Measurements from ENCODE around the gene EP400.

EP400 gene

DNA sequence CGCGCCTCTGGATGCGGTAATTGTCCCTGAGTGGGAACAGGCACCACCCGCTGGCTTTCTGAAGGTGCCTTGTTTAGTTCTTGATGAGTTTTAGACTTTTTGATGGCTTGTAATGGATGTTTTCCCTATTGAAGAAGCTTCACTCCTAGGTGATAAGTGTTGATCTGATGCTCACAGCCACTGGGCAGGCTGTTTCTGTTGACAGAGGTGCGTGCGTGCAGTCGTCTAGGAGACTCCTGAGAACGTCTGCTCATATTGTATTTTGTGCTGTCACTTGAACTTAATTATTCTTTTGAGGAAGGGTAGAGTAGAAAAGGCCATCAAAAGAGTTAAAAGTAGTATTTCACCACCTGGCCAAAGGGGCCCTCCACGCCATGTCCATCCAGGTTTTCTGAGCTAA, 70.5 kb downstream of the EP400 start:
- no peak for DNase-seq

DNA sequence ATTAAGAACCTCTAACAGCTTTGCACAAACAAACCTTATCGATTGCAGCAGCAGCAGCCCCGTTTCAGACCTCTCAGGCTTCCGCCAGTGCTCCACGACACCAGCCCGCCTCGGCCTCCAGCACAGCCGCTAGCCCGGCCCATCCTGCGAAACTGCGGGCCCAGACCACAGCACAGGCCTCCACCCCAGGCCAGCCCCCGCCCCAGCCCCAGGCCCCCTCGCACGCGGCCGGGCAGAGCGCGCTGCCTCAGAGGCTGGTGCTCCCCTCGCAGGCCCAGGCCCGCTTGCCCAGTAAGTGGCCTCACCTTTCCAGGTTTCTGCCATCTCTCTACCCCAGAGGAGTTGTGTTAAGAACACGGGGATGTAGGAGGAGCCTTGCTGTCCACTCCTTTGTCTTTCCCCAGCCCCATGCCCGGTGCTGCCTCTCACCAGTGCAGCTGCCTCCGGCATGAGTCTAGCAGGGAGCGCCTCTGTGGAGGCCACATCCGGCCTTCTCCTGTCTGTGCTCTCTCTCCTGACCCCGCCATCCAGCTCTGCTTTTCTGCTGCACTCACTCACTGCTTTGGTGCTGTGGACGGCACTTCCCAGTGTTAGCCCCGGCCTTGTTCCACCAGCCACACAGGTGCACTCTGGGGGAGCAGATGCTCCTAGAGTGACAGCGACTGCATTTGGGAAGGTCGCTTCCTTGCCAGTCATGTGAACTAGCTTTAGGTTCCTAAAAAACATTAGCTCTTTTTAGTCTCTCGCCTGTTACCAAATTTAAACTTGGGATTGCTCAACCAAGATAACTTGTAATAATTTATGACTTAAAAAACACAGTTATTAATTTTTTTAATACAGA, 71.5 kb downstream of the EP400 start:
- DNase-seq, result no peak

DNA sequence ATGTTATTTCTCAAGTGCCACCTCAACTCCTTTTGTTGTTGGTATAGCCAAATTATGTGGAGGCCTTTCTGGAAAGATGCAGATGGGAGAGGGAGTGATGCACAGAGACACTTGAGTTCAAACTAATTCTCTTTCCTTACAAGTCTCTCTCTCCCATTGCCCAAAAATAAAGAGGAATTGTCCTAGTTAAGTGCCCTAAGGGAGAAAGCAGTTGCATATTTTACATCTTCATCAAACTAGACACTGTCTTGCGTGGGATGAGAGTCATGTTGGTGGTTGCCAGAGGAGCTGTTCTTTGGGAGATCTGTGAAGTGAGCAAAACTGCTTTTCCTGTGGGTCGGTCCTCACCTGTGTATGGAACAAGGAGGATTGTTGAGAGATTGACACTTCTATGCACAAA, 72.2 kb downstream of the EP400 start:
- DNase-seq, result no peak

DNA sequence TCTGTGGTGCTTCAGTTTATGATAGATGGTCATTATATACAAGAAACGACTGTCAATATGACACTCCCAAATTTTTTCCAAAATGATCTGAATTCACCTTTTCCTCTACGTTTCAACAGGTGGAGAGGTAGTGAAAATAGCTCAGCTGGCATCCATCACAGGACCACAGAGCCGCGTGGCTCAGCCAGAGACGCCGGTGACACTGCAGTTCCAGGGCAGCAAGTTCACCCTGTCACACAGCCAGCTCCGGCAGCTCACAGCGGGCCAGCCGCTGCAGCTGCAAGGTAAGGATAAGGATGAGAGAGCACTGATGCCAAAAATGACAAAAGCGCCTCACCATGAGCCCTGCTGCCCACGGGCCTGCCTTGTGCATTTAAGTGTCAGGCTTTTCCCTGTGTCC, 73.9 kb downstream of the EP400 start:
- DNase-seq, result no peak

DNA sequence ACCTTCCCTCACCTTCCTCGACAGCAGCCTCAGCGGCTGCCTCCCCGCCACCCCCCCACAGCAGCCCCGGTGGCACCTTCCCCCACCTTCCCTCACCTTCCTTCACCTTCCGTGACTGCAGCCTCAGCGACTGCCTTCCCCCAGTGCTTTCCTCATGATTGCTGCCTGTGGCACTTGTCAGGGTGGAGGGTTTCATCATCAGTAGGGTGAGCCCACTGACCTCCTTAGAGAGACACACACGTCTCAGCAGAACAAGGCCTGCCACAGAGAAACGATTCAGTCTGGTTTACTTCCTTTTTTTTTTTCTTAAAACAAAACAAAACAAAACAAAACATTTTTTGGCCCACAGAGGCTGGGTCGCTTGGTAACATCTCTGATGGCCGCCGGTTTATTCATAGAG, 75.0 kb downstream of the EP400 start:
- no peak for DNase-seq

DNA sequence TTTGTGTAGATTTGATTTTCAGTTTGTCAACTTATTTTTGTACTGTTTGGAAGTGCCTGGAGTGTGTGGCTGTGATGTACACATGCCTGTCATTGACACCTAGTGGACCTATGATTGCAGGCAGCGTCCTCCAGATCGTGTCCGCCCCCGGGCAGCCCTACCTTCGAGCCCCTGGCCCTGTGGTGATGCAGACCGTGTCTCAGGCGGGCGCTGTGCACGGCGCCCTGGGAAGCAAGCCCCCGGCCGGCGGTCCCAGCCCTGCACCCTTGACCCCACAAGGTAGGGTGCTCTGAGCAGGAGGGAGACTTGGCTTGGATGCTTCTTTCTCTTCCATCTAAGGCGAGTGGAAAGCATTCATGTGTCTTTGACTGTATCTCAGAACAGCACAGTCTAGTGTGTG, 75.8 kb downstream of the EP400 start:
- DNase-seq, result no peak

DNA sequence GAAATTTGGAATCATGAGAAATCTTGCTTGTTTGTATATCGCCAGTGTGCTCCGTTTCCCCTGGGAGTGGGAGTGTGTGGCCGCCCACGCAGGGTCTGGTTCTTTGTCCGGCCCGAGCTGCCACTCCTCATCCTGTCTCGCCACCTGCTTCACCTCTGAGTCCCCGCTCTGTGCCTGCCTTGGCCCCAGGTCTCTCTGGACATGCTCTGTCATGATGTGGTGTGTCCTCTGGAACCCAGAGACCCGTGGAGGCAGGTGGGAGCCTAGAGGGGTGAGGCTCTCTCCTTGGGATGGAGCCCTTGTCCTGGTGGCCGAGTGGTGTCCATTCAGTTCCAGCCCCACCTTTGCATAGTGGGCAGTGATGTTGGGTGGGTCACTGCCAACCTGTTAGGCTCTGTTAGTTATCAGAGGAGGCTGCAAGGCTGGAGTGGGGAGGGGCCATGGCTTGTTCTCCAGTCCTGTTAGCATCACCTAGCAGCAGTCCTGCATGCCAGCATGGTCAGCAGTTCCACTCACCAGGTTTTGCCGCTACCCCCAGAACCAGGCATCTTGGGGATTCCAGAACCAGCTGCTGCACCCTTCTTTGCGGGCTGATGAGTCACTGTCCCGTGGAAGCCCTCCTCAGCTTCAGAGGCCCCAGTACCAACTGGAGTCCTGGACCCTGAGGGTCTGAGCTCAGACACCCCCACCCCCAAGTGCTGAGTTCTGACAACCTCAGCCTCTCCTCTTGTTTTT, 76.5 kb downstream of the EP400 start:
- no peak for DNase-seq

DNA sequence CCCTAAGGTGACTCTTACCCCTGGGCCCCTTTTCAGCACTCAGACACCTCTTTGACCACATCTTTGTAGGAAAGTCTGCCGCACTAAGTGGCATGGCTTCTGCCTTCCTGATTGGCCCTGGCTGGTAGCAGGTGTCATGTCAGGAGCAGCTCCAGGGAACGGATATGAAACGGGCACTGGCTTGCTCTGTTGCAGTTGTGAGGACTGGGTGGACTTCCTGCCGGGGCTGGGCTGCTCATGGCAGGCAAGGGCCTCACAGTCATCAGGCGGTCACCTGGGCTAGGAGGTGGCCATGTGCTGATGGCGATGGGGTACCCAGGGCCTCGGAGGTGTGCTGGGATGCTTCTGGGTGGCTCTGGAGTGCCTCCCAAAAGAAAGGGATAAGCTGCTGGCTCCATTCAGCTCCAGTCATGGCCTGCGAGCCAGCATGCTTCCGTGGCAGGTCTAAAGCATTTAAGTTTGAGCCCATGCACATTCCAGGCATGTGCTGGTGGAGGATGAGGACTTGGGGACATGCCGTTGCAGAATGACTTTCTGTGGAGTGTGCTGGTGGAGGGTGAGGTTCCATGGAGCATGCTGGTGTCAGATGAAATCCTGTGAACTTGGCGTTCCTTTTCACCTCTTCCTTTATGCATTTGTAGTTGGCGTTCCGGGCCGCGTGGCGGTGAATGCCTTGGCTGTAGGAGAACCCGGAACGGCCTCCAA, 77.2 kb downstream of the EP400 start:
- no peak for DNase-seq

DNA sequence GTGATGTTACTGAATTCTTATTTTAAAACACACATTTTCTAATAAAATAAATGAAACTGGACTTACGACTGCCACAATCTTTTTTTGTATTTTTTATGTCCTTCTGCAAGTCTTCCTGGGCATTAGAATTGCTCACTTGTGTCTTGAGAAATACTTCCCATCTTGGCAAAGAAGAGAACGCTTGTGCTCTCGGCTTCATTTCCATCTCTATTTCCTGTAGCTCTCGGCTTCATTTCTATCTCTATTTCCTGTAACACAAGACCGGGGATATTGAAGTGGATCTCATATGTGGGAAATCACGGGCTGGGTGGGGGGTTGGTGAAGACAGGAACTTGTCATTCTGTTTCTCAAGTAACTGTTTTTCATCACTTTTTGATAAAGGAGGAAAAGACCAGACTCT, 77.9 kb downstream of the EP400 start:
- no peak for DNase-seq

DNA sequence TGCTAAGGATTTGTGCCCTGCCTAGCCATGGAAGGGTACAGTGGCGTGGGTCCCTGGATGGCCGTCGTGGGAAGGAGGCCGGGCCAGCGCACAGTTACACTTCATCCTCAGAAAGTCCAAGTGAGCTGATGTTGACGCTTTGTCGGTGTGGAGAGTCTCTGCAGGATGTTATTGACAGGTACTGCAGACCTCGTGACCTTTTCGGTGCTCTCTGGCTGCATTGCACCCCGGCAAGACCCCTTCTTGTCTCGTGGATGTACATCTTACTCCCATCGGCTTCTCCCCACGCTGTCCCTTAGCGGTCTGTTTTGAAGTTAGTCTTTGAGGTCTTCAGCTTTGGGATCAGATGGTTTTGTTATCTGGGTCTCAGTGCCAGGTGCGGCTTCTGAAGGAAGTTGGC, 78.4 kb downstream of the EP400 start:
- no peak for DNase-seq

DNA sequence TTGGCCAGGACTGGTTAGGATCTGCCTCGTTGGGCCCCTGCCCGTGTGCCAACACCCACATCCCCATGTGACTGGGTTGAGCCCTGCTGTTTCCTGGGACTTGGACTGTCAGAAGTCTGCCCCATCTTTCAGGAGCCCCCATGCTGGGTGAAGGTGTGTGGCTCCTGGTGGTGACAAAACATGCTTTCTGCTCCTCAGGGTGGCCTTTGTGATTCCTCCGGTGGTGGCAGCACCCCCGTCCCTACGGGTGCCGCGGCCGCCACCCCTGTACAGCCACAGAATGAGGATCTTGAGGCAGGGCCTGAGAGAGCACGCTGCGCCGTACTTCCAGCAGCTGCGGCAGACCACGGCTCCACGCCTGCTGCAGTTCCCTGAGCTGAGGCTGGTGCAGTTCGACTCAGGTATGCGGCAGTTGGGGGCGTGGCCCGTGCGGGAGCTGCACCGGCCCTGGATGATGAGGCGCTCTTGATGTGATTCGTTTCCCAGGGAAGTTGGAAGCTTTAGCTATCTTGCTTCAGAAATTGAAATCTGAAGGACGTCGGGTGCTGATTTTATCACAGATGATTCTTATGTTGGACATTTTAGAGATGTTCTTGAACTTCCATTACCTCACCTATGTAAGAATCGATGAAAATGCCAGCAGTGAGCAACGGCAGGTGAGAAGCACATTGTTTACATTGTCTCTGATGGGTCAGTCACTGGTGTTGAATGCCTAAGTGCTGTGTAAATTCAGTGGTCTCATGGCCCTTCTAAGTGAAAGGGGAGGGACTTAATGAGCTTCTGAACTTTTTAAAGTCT, 80.0 kb downstream of the EP400 start:
- no peak for DNase-seq

DNA sequence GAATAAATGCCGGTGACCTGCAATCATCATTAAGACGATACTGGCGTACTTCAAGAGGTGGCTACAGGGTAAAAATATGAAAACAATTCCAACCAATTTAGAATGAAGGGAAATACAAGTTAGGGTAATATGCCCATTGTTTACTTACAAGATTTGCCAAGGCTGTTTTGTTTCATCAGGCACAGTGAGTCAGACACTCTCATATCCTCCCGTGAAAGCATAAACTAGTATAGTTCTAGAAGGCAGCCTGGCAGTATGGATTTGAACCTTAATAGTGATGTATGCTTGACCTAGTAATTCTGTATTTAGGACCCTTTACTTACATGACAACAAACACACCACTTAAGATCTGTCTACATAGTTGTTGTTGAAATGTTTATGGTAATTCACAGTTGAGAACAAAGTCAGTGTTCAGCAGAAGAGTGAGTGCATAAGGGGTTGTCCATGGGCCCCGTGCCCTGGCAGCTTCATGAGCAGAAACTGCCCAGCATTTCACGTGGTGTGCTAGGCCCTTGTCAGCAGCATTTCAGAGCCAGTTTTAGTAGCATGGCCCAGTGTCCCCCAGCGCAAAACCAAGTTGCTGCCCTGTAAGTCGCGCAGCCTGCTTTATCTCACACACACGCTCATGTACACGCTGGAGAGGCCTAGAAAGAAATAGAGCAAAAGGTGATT, 80.8 kb downstream of the EP400 start:
- no peak for DNase-seq

DNA sequence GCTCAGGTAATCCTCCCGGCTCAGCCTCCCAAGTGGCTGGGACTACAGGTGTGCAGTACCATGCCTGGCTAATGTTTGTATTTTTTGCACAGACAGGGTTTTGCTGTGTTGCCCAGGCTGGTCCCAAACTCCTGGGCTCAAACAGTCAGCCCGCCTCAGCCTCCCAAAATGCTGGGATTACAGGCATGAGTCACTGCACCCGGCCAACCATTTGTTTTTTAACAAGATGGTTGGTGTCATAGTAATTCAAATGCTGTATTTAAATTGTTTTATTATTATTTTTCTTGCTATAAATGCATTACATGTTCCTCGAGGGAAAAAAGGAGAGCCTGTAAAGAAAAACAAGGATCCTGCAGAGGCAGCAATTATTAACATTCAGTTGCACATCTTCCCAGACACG, 83.9 kb downstream of the EP400 start:
- DNase-seq, result no peak

DNA sequence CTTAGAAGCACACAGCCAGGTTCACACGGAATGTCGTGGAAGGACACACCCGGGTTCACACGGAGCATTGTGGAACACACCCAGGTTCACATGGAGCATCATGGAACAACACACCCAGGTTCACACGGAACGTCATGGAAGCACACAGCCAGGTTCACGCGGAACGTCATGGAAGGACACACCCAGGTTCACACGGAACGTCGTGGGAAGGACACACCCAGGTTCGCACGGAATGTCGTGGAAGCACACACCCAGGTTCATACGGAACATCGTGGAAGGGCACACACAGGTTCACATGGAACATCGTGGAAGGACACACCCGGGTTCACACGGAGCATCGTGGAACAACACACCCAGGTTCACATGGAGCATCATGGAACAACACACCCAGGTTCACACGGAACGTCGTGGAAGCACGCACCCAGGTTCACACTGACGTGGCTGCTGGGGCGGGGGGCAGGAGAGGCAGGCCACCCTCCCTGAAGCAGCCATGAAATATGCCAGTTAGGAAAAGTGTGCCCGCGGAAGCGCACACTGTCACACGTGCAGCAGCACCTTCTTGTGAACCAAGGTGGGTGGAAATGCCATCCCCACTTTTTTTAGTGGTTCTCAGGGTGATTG, 86.4 kb downstream of the EP400 start:
- DNase-seq, result no peak

DNA sequence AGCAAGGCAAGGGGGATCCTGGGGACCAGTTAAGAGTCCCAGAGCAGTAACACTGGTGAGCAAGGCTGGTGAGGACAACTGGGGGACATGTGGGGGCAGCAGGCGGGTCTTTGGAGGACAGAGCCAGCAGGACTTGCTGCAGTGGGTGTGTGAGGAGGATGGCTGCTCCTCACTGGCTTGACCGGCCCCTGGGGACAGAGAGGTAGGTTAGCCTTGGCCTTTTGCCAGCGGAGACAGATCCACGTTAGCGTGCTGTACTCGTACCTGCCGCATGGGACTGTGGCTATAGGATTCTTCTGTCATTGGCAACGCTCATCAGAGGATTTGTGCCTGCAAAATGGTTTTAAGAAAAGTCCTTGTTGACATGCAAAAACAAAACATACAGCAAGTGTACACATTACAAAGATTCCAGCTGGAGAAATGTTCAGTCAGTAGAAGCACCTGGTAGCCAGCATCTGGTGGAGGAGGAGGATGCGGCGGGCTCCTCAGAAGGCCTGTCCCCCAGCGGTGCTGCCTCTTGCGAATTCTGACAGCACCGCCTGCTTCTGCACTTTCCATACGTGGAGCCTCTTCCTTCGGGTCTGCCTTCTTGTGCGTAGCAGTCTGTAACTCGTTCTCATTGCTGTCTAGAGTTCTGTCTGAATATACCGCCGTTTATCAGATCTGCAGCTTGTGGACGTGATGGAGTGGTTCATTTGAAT, 91.3 kb downstream of the EP400 start:
- DNase-seq, result no peak

DNA sequence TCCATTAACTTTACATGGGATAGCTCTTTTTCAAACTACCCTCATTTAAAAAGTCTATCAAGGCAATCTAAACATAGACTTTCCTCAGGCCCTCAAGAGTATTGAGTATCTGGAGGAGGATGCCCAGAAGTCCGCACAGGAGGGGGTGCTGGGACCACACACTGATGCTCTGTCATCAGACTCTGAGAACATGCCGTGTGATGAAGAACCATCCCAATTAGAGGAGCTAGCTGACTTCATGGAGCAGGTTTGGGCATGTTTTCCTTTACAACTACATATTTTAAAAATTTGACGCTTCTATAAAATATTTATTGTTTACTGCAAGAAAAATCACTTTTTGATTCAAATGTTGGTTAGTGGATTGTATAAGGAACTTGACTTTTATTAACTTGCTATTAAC, 93.5 kb downstream of the EP400 start:
- DNase-seq, result no peak

DNA sequence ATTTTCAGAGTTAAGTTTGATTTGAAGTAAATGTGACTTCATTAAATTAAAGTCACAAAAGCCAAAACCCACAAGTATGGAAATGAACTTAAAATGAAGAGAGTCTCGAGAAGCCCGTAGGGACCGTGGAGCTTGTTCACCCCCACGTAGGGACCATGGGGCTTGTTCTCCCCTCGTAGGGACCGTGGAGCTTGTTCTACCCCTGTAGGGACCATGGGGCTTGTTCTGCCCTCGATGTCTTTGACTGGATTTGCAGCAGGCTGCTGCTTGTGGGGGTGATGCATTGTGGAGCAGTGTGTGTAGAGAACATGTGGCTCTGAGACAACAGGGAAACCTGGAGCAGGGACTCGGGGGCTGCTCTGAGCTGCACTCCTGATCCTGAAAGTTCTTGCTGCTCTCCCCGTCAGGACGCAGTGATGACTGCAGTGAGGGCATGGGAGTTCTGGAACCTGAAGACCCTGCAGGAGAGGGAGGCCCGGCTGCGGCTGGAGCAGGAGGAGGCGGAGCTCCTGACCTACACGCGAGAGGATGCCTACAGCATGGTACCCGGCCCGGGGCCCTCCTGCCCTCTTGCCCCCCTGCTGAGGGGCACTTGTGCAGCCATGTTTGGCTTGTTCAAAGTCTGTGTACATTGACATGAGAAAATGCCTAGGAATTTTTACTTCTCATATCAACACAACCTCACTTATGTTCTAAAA, 94.2 kb downstream of the EP400 start:
- no peak for DNase-seq

DNA sequence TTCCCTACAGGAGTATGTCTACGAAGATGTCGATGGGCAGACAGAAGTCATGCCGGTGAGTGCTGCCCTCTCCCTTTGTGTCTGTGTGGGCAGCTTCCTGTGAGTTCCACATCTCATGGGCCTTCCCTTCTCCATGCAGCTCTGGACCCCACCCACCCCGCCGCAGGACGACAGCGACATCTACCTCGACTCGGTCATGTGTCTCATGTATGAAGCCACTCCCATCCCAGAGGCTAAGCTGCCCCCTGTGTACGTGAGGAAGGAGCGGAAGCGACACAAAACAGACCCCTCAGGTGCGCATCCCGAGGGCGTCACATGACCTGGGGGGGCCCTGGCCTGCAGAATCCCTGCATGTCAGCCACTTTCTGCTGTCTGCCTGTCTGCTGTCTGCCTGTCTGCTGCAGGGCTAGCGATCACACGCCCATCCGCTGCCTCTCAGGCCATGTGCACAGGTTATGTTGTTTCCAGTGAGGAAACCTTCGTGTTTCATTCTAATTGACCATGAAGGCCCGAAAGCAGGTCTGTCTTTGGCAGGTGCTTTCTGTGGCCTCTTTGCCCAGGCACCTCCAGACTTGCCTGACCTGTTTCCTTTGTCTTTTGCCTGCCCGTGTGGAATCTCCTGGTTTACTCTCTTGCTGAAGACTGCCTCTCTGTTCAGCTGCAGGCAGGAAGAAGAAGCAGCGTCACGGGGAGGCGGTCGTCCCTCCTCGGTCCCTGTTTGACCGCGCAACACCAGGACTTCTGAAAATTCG, 95.1 kb downstream of the EP400 start:
- no peak for DNase-seq

DNA sequence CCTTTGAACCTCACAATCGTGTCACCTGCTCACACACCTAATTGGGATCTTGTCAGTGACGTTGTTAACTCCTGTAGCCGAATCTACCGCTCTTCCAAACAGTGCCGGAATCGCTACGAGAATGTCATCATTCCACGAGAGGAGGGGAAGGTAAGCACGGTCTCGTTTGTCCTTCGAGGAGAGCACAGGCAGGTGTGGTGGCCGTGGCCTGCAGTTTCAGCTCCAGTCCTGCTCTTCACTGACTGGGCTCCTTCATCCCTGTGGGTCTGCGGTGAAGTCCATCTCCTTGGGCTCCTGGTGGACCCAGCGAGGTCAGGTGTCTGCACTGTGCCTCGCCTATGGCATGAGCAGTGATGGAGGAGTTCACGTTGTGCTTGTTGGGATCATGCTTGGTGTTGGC, 96.0 kb downstream of the EP400 start:
- no peak for DNase-seq

DNA sequence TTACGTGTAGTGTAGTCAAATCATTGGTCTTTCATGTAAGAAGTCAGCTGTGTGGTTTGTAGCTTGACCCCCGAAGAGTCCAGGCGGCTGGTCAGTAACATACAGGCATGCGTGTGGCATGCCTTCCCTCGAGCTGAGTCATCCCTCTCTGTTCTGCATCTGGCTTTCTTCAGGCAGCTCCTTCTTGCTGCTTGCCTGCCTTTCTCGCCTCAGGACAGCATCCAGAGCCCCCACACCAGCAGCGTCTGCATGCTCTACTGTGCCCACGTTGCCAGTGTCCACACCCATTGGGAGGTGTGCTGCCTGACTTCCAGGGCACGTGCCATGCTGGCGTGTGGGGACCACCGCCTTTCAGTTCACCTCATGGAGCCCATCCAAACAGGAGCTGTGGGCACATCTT, 96.8 kb downstream of the EP400 start:
- DNase-seq, result no peak
